H1 (cell line): ENCODE results near the gene COL5A1. TPM values are rescaled to one million over a fixed set of nuclear protein-coding genes. Genes with fewer than 3 reads are reported as not detected.

Experiments
- CTCF ChIA-PET: fragments of 300-600 bp; sonication (Branson Sonifier 250); formaldehyde crosslinking; loops from one replicate; lab custom pipeline; 2021; ENCODE audit not compliant: partially characterized antibody; lab: Charles Lee
- POLR2A ChIA-PET: fragments of 300-600 bp; sonication (Branson Sonifier 250); formaldehyde crosslinking; loops from one replicate; lab custom pipeline; 2021; ENCODE audit warnings: inconsistent platforms; ENCODE audit not compliant: partially characterized antibody; lab: Charles Lee
- DNase-seq, 2 experiments: peaks; one replicate each; pipeline versions ENCODE4 v3.0.0 to v3.0.0-alpha.2; 2010 to 2022; ENCODE audit warnings: low spot score in 2 of 2, low read depth in 1 of 2, mixed read lengths in 1 of 2
- FAIRE-seq: peaks from 2 replicates; lab custom pipeline; 2011; peaks lifted over from hg19 to GRCh38; lab: Jason Lieb, UNC
- H2AFZ ChIP-seq: 2 replicates; pipeline ENCODE4 v1.8.1; 2012; ENCODE audit warnings: low read length, inconsistent platforms
- H2AK5ac ChIP-seq: 2 replicates; pipeline ENCODE4 v1.6.1; 2013; ENCODE audit warnings: low read depth, low read length
- H2BK120ac ChIP-seq: replicated peaks from 2 replicates; pipeline ENCODE3; 2013; ENCODE audit warnings: low read depth, low read length, inconsistent platforms
- H2BK12ac ChIP-seq: 2 replicates; pipeline ENCODE4 v1.6.1; 2013; ENCODE audit warnings: low read depth, low read length
- H2BK15ac ChIP-seq: 2 replicates; pipeline ENCODE4 v1.6.1; 2013; ENCODE audit warnings: low read length
- H2BK20ac ChIP-seq: 2 replicates; pipeline ENCODE4 v1.6.1; 2013; ENCODE audit warnings: low read length
- H2BK5ac ChIP-seq: 2 replicates; pipeline ENCODE4 v1.6.1; 2013; ENCODE audit warnings: low read depth, low read length
- H3K14ac ChIP-seq: 2 replicates; pipeline ENCODE4 v1.6.1; 2013; ENCODE audit warnings: inconsistent platforms; ENCODE audit not compliant: insufficient read length
- H3K18ac ChIP-seq: 2 replicates; pipeline ENCODE4 v1.6.1; 2013; ENCODE audit warnings: low read length; ENCODE audit errors: extremely low read depth
- H3K23ac ChIP-seq: 2 replicates; pipeline ENCODE4 v1.6.1; 2013; ENCODE audit warnings: inconsistent platforms; ENCODE audit not compliant: insufficient read length
- H3K23me2 ChIP-seq: 2 replicates; pipeline ENCODE4 v1.6.1; 2013; ENCODE audit warnings: low read depth, low read length
- H3K27ac ChIP-seq: 2 replicates; pipeline ENCODE4 v1.6.1; 2011; ENCODE audit warnings: low read depth, low read length, inconsistent platforms
- H3K27me3 ChIP-seq, 4 experiments: replicated peaks in 1 of 4; 1 replicate in 1 of 4; 2 replicates in 3 of 4; pipeline versions ENCODE4 v1.6.1 to v1.8.1; 2011 to 2013; ENCODE audit warnings: low read length in 3 of 4, mild to moderate bottlenecking in 3 of 4, inconsistent platforms in 2 of 4, mixed read lengths in 2 of 4, moderate library complexity in 1 of 4; ENCODE audit not compliant: control insufficient read depth in 3 of 4, insufficient read depth in 3 of 4; ENCODE audit errors: extremely low read depth in 1 of 4
- H3K36me3 ChIP-seq, 4 experiments: 2 replicates each; pipeline versions ENCODE4 v1.6.1 to v1.8.1; 2011 to 2013; ENCODE audit warnings: mild to moderate bottlenecking in 4 of 4, low read length in 3 of 4, moderate library complexity in 2 of 4, control low read depth in 1 of 4, inconsistent platforms in 1 of 4; ENCODE audit not compliant: insufficient read depth in 4 of 4, control insufficient read depth in 2 of 4
- H3K4ac ChIP-seq: replicated peaks from 2 replicates; pipeline ENCODE3; 2013; ENCODE audit warnings: low read length, low read depth, mixed read lengths, inconsistent platforms; ENCODE audit not compliant: insufficient read length
- H3K4me1 ChIP-seq, 4 experiments: replicated peaks in 1 of 4; 1 replicate in 1 of 4; 2 replicates in 3 of 4; pipeline versions ENCODE4 v1.6.1 to v1.8.1; 2011 to 2013; ENCODE audit warnings: low read length in 3 of 4, inconsistent platforms in 2 of 4, mixed read lengths in 1 of 4; ENCODE audit not compliant: insufficient read depth in 4 of 4, control insufficient read depth in 3 of 4
- H3K4me2 ChIP-seq, 2 experiments: 2 replicates each; pipeline versions ENCODE4 v1.6.1 to v1.8.1; 2011 to 2013; ENCODE audit warnings: low read depth in 2 of 2, low read length in 2 of 2, control low read depth in 1 of 2, inconsistent platforms in 1 of 2, mild to moderate bottlenecking in 1 of 2; ENCODE audit not compliant: insufficient read depth in 1 of 2
- H3K4me3 ChIP-seq, 4 experiments: fragments of 200-600, 300-600 bp in 1 of 4; sonication (generic), shearing (Covaris generic), sonication (Bioruptor Twin) in 1 of 4; 2 replicates each; pipeline versions ENCODE4 v1.5.1 to v1.8.1; 2011 to 2016; ENCODE audit warnings: low read length in 4 of 4, low read depth in 3 of 4, control low read depth in 2 of 4, inconsistent platforms in 2 of 4, mild to moderate bottlenecking in 2 of 4, mixed read lengths in 1 of 4, moderate library complexity in 1 of 4; ENCODE audit not compliant: insufficient read depth in 2 of 4; ENCODE audit errors: extremely low read depth in 1 of 4
- H3K56ac ChIP-seq: replicated peaks from 2 replicates; pipeline ENCODE3; 2013; ENCODE audit warnings: low read depth, mild to moderate bottlenecking, mixed read lengths, low read length, inconsistent platforms; ENCODE audit not compliant: insufficient read length
- H3K79me1 ChIP-seq: 2 replicates; pipeline ENCODE4 v1.6.1; 2013; ENCODE audit warnings: low read depth, low read length, control low read depth
- H3K79me2 ChIP-seq, 2 experiments: 2 replicates each; pipeline versions ENCODE4 v1.6.1 to v1.8.1; 2012 to 2013; ENCODE audit warnings: low read length in 2 of 2, mild to moderate bottlenecking in 2 of 2, inconsistent platforms in 1 of 2; ENCODE audit not compliant: insufficient read depth in 2 of 2, control insufficient read depth in 1 of 2
- H3K9ac ChIP-seq, 4 experiments: replicated peaks in 1 of 4; 1 replicate in 1 of 4; 2 replicates in 3 of 4; pipeline versions ENCODE4 v1.6.1 to v1.8.1; 2011 to 2013; ENCODE audit warnings: low read depth in 3 of 4, low read length in 3 of 4, control low read depth in 2 of 4, mild to moderate bottlenecking in 2 of 4, moderate library complexity in 2 of 4, inconsistent platforms in 1 of 4; ENCODE audit errors: extremely low read depth in 1 of 4
- H3K9me3 ChIP-seq, 2 experiments: 2 replicates each; pipeline versions ENCODE4 v1.6.1 to v1.8.1; 2012 to 2013; ENCODE audit warnings: mild to moderate bottlenecking in 2 of 2, moderate library complexity in 2 of 2, control low read depth in 1 of 2, inconsistent platforms in 1 of 2, low read depth in 1 of 2, low read length in 1 of 2, mixed read lengths in 1 of 2; ENCODE audit not compliant: insufficient read depth in 2 of 2
- H4K20me1 ChIP-seq, 2 experiments: replicated peaks in 1 of 2; 2 replicates each; pipeline versions ENCODE3 to v1.8.1; 2011 to 2013; ENCODE audit warnings: inconsistent platforms in 2 of 2, low read length in 2 of 2, mild to moderate bottlenecking in 1 of 2; ENCODE audit not compliant: insufficient read depth in 2 of 2, control insufficient read depth in 1 of 2
- H4K5ac ChIP-seq: 2 replicates; pipeline ENCODE4 v1.6.1; 2013; ENCODE audit warnings: low read length, low read depth, mixed read lengths, inconsistent platforms; ENCODE audit not compliant: insufficient read length
- H4K8ac ChIP-seq: 2 replicates; pipeline ENCODE4 v1.8.0; 2013; ENCODE audit warnings: mild to moderate bottlenecking, moderate library complexity, low read length, inconsistent platforms; ENCODE audit not compliant: insufficient read depth; ENCODE audit errors: extremely low read depth
- H4K91ac ChIP-seq: replicated peaks from 2 replicates; pipeline ENCODE3; 2013; ENCODE audit warnings: low read length, mixed read lengths, inconsistent platforms; ENCODE audit not compliant: insufficient read length
- CTBP2 ChIP-seq: IDR thresholded peaks from 2 replicates; pipeline ENCODE4 v1.7.0; 2011; ENCODE audit warnings: borderline replicate concordance, mild to moderate bottlenecking, moderate library complexity, mixed read lengths, low read length; ENCODE audit not compliant: insufficient read depth, insufficient read length
- NANOG ChIP-seq: IDR thresholded peaks from 2 replicates; pipeline ENCODE4 v1.6.1; 2011; ENCODE audit warnings: low read length, low read depth, mild to moderate bottlenecking, inconsistent platforms; ENCODE audit not compliant: insufficient read depth, poor library complexity, severe bottlenecking
- SP2 ChIP-seq: IDR thresholded peaks from 2 replicates; pipeline ENCODE4 v1.6.1; 2012; ENCODE audit warnings: mild to moderate bottlenecking, low read length, inconsistent platforms
- YY1 ChIP-seq: IDR thresholded peaks from 2 replicates; pipeline ENCODE4 v1.6.1; 2011; ENCODE audit warnings: low read depth, mild to moderate bottlenecking, low read length
- WGBS, 2 experiments: shearing (Covaris generic) in 1 of 2; methylation state at CpG; one replicate each; pipeline versions ENCODE4 v1.1.6 to v1.1.7; 2013 to 2015; ENCODE audit warnings: low lambda C conversion rate in 2 of 2, mixed read lengths in 2 of 2, inconsistent platforms in 1 of 2, low coverage in 1 of 2, missing lambda C conversion rate in 1 of 2; ENCODE audit not compliant: insufficient replicate concordance in 2 of 2, insufficient coverage in 1 of 2, insufficient read length in 1 of 2; ENCODE audit errors: extremely low coverage in 1 of 2, missing lambda C conversion rate in 1 of 2; 5-methylcytosine and 5-hydroxymethylcytosine counted together
- polyA plus RNA-seq, 7 experiments: library from polyadenylated mRNA; depleted of rRNA in 3 of 7; stranded (reverse) in 5 of 7; unstranded in 2 of 7; fragments of >200 nt in 5 of 7; fragments of 200-250 nt in 2 of 7; gene quantifications; 1 replicate in 5 of 7; 2 replicates in 1 of 7; 4 replicates in 1 of 7; pipeline versions ENCODE4 v1.2.1 to v1.2.3, GENCODE V29; 2011 to 2013; ENCODE audit warnings: missing spikeins in 2 of 7, mixed read lengths in 2 of 7
- total RNA-seq: library from RNA; stranded (reverse); fragmentation: NEBNext Ultra II Directional; extraction: Animal tissue kit (Norgen Biotek cat#: 25700); gene quantifications from 2 replicates; pipeline ENCODE4 v1.2.1, GENCODE V29; 2021

Gene COL5A1
- total and polyA plus RNA-seq, 2 of the 8 experiments (the other 6 are each of a cell fraction or from before 2014, with no cell fraction given), result 3.8 to 12.0 TPM

- Histone ChIP-seq H3K9ac (no peak overlapping the region), H2AFZ (no peak overlapping the region), H2BK5ac (no peak overlapping the region), H3K4me2 (no peak overlapping the region), H3K27ac (no peak overlapping the region), H3K23ac (no peak overlapping the region), H3K23me2 (peaks cover 10% of the 10 kb centered on the region; the same call in 1 of the 2 replicates), H2BK15ac (no peak overlapping the region), H4K8ac (no peak overlapping the region), H3K14ac (no peak overlapping the region), H4K91ac (no peak overlapping the region), H4K5ac (no peak overlapping the region), H3K9me3 (no peaks in the 10 kb centered on the region), H2BK12ac (no peak overlapping the region), H3K56ac (no peak overlapping the region), H3K4ac (no peak overlapping the region), H3K79me1 (no peaks in the 10 kb centered on the region), H2AK5ac (no peak overlapping the region), H3K18ac (no peak overlapping the region; the same call in 1 of the 2 replicates), H3K36me3 (no peaks in the 10 kb centered on the region), H3K79me2 (no peaks in the 10 kb centered on the region), H3K4me3 (no peak overlapping the region), H3K4me1 (peaks cover 0 to 7% (median 3%) of the 10 kb centered on the region in 4 experiments; a peak in 4 of 7 replicates), H2BK120ac (no peak overlapping the region), H2BK20ac (no peak overlapping the region), H3K27me3 (no peaks in the 10 kb centered on the region), H4K20me1 (no peaks in the 10 kb centered on the region)
- FAIRE-seq (no peak), DNase-seq (no peak)
- WGBS, 2 experiments, result 84% methylated on average over 20 of the region's 23 CpGs; no CpG with 5 or more reads in 1 of the 2 experiments
- ChIA-PET POLR2A (no interaction called here), CTCF (interaction anchor here (0.8 to 8.3 kb wide), 5 partner anchors 13 to 200 kb away, joined by 3 to 79 read pairs (median 5); no protein-coding TSS in a partner anchor)
- TF ChIP-seq NANOG, result no peak
- no peak for TF ChIP-seq YY1
- TF ChIP-seq SP2, result no peak
- no peak for TF ChIP-seq CTBP2
Measured at GRCh38 chr9:134784577-134785305, 143.1 kb downstream of the COL5A1 start.
